Stimulated activated CD4-positive, alpha-beta T cell treated with anti-CD3 and anti-CD28 coated beads, Interleukin-12 subunit alpha, Interleukin-12 subunit beta, amount 100 ng/mL, for 4 hours (primary cell): Measurements from ENCODE around the gene HUNK.
"Not testable (repeated sequence)": the region's sequence is repeated elsewhere in the genome, so short reads cannot be mapped to it uniquely, and the experiment has no call there.

Source experiments
- DNase-seq: peaks from one replicate; pipeline ENCODE4 v3.0.0-alpha.2; 2020

The HUNK gene

GRCh38 chr21:31872452-31873274 is at the start of gene HUNK:
HUNK (plus strand) TSS chr21:31873020; CDS start chr21:31873675, 655 bp downstream.
- peak; percentile 11 for DNase-seq

- DNase-seq: no peak
These were observed 42.9 kb upstream of the HUNK start for GRCh38 chr21:31829736-31830472.

GRCh38 chr21:31830701-31831100 is 42.1 kb upstream of the HUNK start:
- no peak for DNase-seq

DNA sequence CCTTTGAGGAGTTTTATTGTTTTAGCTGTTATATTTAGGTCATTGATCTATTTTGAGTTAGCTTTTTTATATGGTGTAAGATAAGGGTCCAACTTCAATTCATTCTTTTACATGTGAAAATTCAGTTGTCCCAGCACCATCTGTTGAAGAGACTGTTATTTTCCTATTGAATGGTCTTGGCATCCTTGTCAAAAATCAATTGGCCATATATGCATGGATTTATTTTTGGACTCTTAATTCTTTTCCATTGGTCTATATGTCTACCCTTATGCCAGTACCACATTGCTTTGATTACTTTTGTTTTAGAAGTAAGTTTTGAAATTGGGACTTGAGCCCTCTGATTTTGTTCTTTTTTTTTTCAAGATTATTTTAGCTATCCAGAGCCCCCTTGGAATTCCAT is 35.8 kb upstream of the HUNK start:
- no peak for DNase-seq

DNA sequence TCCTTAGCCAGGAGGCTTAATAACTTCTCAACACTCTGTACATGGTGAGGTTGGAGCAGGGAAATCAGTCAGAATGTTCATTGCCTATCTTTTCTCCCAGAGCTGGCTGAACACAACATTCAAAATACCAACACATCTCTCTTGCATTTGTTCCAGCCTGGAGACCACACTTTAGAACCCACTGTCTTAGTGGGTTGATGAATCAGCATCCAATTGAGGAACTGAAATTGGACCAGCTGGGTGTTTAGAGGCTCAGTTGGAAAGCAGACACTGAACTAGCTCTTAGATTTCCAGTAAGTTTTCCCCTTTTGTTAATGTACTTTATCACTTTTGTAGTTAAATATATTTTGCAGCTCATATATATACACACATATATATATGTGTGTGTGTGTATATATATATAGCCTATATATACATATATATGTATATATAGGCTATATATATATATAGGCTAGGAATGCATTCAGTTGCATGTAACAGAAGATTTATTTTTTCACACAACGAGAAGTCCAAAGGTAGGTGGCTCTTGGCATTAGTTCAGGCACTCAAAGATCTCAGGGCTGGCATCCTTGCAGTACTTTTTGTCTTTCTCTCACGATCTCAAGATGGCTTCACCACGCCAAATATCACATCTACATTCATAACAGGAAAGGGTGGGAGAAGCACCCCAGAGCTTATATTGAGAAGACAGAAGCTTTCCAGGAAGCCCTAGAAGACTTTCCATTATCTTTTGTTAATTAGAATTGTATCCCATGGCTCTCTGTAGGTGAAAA is 35.0 kb upstream of the HUNK start:
- no peak for DNase-seq

DNA sequence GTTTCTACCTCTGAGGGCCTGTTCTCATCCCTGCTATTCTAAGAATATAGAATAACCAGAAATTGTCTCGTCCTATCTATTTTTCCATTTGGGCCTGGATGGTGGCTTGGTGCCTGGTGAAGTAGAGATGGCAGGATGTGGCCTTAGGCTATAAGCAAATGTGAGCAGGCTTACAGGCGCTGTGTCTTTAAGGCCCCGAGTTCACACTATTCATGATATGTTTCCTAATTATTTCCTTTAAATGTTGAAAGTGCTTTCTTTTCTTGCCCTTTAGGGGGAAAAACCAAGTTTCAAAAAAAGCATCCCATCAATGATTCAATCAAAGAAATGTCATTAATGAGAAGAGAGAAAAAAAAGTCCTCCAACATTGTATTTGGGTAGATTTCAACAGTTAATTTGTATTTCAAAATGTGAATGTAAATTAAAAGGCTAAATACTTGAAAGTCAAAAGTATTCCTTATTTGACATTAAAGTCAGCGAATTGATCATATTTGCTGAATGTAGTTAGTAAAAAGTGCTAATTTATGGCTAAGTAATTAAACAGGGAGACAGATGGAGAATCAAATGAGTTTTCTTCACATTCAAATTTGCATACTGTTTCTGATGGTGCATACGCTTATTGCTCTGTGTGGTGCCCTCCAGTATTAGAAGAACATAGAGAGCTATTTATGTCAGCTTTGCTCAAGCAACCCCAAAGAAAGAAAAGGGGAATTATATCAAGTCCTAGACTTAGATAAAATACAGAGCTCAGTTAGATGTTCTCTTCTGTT is 34.0 kb upstream of the HUNK start:
- DNase-seq: no peak

- no peak for DNase-seq
These were observed 28.6 kb upstream of the HUNK start for GRCh38 chr21:31844206-31844605.

DNA sequence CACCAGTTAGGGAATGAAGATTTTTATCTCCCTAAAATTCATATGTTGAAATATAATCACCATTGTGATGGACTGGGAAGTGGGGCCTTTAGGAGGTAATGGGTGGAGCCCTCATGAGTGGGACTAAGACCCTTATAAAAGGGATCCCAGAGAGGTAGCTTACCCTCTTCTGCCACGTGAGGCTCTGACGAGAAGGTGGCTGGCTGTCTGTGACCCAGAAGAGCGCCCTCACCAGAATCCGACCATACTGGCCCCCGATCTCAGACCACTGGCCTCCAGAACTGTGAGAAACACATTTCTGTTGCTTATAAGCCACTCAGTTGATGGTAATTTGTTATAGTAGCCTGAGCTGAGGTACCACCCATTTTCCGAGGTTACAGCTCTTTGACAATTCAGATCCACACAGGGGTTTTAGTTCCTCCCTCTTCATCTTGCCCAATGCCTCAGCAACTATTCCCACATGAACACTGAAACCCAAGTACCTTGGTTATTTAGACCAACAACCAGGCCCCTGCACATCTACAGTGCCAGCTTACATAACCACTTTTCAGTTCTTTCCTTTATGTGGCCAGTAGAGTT is 27.6 kb upstream of the HUNK start:
- DNase-seq: no peak

- no peak for DNase-seq
These were observed 26.1 kb upstream of the HUNK start for GRCh38 chr21:31846690-31847089.

DNA sequence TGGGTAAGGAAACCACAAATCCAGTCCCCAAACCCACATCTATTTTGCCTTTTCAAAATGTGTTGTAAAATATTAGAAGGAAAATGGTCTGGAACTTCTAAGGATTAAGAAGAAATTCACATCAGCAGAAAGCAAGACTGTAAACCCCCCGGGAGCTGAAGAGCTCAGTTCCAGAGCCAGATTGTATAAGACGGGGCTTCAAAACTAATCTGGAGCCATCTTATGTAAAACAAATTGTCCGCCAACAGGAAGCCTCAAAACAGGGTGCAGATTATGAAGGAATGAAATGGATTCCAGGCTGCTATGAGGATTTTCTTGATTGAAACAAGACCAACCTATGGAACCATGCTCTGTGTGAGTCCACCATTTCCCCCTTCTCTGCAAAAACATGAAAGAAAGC is 25.1 kb upstream of the HUNK start:
- no peak for DNase-seq

DNA sequence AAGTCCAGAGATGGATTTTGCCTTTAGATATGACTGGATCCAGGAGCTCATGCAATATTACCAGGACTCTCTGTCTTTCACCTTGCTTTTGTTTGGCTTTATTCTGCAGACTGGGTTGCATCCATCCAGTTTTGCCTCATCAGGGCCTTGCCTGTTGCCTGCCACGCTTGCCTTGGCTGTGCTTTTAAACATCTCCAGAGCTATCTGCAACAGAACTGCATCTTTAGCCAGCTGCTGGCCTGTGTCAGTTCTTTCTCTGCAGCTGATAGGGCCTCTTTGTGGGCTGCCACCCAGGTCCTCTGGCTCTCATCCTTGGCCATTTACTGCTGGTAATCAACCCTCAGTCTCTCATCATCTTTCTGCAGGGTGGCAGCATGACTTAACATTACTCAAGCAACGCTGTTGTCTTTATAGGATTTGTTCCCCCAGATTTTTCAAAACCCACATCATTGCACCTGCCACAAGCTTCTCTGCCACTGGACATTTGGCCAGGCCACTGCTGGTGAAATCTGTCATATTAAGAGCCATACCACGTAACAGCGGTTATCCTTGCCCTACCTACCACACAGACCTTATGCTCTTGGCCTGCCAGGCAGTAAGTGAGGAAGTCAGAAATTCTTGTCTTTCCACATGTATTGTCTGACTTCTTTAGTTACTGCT is 24.4 kb upstream of the HUNK start:
- DNase-seq: no peak

DNA sequence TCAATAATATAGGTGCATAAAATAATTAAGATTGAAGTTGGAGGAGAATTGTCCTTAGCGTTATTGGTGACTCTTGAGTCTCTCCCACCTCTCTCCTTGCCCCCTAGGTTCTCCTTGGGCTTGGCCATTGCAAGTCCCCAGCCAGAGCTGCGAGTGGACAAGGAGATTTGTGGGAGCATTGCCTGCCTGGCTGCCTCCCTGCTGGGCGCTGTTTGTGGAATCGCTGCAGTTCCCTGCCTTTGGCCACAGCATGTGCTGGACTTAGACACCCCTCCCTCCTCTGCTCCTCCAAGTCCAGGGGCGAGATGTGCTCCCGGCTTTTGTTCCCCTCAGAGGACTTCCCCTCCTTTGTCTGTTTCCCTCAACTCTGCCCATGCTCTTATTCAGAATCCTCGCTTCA is 21.9 kb upstream of the HUNK start:
- no peak for DNase-seq

GRCh38 chr21:31855180-31855579 is 17.6 kb upstream of the HUNK start:
- no peak for DNase-seq

- no peak for DNase-seq
These were observed 15.7 kb upstream of the HUNK start for GRCh38 chr21:31857096-31857495.

DNA sequence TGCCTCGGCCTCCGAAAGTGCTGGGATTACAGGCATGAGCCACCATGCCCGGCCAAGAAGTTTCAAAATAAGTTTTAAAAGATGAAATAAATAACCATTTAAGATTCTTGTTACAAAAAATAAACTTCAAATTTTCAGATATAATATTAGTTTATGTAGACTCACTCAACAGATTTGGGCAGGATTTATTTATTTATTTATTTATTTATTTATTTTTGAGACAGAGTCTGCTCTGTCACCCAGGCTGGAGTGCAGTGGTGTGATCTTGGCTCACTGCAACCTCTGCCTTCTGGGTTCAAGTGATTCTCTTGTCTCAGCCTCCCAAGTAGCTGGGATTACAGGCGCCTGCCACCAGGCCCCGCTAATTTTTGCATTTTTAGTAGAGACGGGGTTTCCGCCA is 15.2 kb upstream of the HUNK start:
- not testable (repeated sequence) for DNase-seq

DNA sequence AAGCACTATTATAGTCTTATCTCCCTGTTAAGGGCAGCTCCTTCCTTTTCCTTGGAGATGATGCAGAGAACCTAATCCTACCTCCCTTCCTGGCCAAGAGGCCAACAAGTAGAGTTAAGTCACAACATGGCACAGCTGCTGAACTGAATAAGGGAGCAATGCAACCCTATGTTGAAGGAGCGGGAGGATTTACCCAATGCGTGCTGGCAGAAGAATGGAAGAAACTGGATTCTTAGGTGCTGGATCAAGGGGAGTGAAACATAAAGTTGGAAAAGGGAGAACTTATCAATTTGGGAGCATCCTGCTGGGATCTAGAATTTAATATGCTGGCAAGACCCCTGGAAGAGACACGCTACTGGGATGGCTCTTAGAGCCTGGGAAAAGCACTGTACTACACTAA is 12.0 kb upstream of the HUNK start:
- DNase-seq: no peak

DNA sequence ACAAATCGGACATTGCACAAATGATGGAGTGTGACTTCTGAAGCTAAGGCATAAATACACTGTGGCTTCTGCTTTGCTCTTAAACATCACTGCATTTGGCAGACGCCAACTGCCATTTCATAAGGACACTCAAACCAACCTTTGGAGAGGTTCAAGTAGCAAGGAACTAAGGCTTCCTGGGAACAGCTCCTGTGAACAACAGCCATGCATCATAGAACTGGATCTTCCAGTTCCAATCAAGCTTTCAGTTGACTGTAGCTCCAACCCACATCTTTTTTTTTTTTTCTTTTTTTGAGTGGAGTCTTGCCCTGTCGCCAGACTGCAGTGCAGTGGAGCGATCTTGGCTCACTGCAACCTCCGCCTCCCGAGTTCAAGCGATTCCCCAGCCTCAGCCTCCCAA is 10.7 kb upstream of the HUNK start:
- DNase-seq: no peak

- DNase-seq: no peak
These were observed 7.3 kb upstream of the HUNK start for GRCh38 chr21:31865429-31865970.

DNA sequence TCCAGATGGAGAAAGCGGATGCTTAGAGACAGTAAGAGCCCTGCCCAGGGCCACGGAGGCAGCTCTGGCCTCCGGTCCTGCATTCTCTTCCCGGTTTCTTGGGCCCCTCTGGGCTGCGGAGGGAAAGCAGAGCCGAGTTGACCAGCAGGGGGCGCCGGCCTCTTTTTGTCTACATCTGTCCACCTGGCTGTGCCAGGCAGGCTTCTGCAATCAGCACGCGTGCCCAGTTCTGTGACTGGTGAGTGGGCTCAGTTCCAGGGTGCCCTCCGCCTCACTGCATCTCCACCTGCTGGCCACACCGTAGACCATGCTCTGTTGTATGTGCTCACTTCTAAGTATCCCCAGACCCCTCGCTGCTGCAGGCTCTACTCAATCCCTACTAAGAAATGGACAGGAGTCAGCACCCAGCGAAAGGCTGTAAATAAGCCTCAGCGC is 6.7 kb upstream of the HUNK start:
- peak; percentile 72 for DNase-seq

DNA sequence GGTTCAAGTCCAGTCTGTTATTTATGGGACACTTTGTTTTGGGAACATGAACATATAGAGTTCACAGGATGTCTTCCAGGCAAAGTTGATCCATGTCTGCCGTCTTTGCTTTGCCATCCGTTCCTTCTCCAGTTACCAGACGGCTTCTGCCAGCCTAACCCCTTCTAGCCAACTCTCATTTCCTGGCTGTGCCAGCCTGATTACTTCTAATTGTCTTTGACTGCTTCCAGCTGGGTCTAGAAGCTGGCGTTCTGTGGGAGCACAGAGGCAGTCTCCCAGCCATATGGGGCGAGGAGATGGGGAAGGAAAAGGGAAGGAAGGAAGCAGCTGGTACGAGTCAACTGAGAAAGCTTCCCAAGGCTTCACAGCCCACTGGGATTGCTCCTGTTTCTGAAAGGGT is 3.1 kb upstream of the HUNK start:
- DNase-seq: no peak

DNA sequence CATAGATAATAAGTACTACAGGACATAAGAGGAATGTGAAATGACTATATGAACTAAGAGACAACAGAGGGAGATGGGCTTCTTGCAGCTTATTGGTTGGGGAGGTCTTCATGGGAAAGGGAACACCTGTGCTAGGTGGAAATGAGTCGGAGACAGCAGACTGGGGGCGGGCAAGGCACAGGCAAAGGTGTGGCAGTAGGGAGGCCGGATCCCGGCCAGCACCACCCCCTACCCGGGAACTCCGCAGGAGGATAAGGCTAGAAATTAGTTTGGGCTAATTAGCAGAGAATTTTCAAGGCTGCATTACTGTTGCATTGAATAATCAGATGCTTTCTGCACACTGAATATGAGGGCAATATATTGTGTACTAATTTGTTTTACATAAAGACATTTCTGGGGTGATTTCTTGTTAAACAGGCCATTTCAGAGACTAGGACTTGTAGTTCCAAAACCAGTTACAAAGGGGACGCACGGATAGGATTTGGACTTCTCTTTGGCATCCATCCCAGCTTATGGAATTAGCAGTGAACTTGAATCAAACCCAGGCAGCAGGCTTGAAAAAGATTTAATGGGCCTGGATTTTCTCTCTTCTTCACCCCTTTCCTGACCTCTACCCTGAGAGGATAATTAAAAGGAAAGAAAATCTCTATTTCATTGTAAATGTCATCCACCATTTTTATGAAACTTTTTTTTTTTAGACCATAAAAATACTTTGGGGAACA is 2.2 kb upstream of the HUNK start:
- DNase-seq: no peak
